SK-N-SH treated with all-trans-retinoic acid at 6 μM for 48 hours (cell line): ENCODE results near the gene CSTB.

Experiments
- ATAC-seq: fragments of 200-7000 bp; cut with Tn5 transposase; 3 replicates; pipeline ENCODE4 v1.9.1; 2020; ENCODE audit warnings: mild to moderate bottlenecking, moderate library complexity
- ARNTL ChIP-seq: fragments of 450-650 bp; formaldehyde crosslinking; IDR thresholded peaks from 2 replicates; pipeline ENCODE4 v1.5.0; 2020; ENCODE audit warnings: low read depth, mild to moderate bottlenecking, moderate library complexity, borderline replicate concordance
- CREB5 ChIP-seq: fragments of 250-450 bp; sonication (Bioruptor Pico); IDR thresholded peaks from 2 replicates; pipeline ENCODE4 v1.5.1; 2020; ENCODE audit warnings: low read depth, mild to moderate bottlenecking, moderate library complexity
- CSRNP3 ChIP-seq: fragments of 250-450 bp; sonication (Bioruptor Pico); IDR thresholded peaks from 2 replicates; pipeline ENCODE4 v1.5.1; 2021; ENCODE audit warnings: mild to moderate bottlenecking, moderate library complexity
- ESRRG ChIP-seq: fragments of 250-450 bp; sonication (Bioruptor Pico); IDR thresholded peaks from 2 replicates; pipeline ENCODE4 v1.6.1; 2021; ENCODE audit warnings: mild to moderate bottlenecking
- GLIS3 ChIP-seq: fragments of 250-450 bp; sonication (Bioruptor Pico); IDR thresholded peaks from 2 replicates; pipeline ENCODE4 v1.5.0; 2020; ENCODE audit warnings: mild to moderate bottlenecking, moderate library complexity
- ISL1 ChIP-seq: fragments of 250-450 bp; sonication (Bioruptor Pico); IDR thresholded peaks from 2 replicates; pipeline ENCODE4 v2.1.2; 2022; ENCODE audit warnings: mild to moderate bottlenecking, moderate library complexity
- OSR1 ChIP-seq: fragments of 250-450 bp; sonication (Bioruptor Pico); IDR thresholded peaks from 2 replicates; pipeline ENCODE4 v1.8.0; 2022; ENCODE audit warnings: moderate library complexity, mild to moderate bottlenecking, inconsistent platforms
- PATZ1 ChIP-seq: fragments of 250-450 bp; sonication (Bioruptor Pico); IDR thresholded peaks from 2 replicates; pipeline ENCODE4 v1.8.0; 2020; ENCODE audit warnings: mild to moderate bottlenecking, moderate library complexity, borderline replicate concordance
- POU6F1 ChIP-seq: fragments of 250-450 bp; sonication (Bioruptor Pico); IDR thresholded peaks from 2 replicates; pipeline ENCODE4 v1.8.0; 2021; ENCODE audit warnings: low read depth, mild to moderate bottlenecking, moderate library complexity, borderline replicate concordance
- PPARA ChIP-seq: fragments of 250-450 bp; sonication (Bioruptor Pico); IDR thresholded peaks from 2 replicates; pipeline ENCODE4 v1.5.0; 2020; ENCODE audit warnings: mild to moderate bottlenecking, borderline replicate concordance
- RARB ChIP-seq: fragments of 250-450 bp; sonication (Bioruptor Pico); IDR thresholded peaks from 2 replicates; pipeline ENCODE4 v1.8.0; 2021; ENCODE audit warnings: mild to moderate bottlenecking, moderate library complexity
- SNAI2 ChIP-seq: fragments of 250-450 bp; sonication (Bioruptor Pico); IDR thresholded peaks from 2 replicates; pipeline ENCODE4 v1.5.0; 2020; ENCODE audit warnings: mild to moderate bottlenecking, moderate library complexity
- TCF4 ChIP-seq: fragments of 250-450 bp; sonication (Bioruptor Pico); IDR thresholded peaks from 2 replicates; pipeline ENCODE4 v1.8.0; 2021; ENCODE audit warnings: mild to moderate bottlenecking, moderate library complexity, borderline replicate concordance
- TOX ChIP-seq: fragments of 250-450 bp; sonication (Bioruptor Pico); IDR thresholded peaks from 2 replicates; pipeline ENCODE4 v1.8.0; 2021; ENCODE audit warnings: mild to moderate bottlenecking, moderate library complexity, borderline replicate concordance
- TSHZ2 ChIP-seq: fragments of 250-450 bp; sonication (Bioruptor Pico); IDR thresholded peaks from 2 replicates; pipeline ENCODE4 v1.5.0; 2020; ENCODE audit warnings: mild to moderate bottlenecking, moderate library complexity
- ZFP3 ChIP-seq: fragments of 250-450 bp; sonication (Bioruptor Pico); IDR thresholded peaks from 2 replicates; pipeline ENCODE4 v1.5.0; 2020; ENCODE audit warnings: mild to moderate bottlenecking, moderate library complexity
- ZFP30 ChIP-seq: fragments of 450-650 bp; formaldehyde crosslinking; IDR thresholded peaks from 2 replicates; pipeline ENCODE4 v1.5.0; 2022; ENCODE audit warnings: mild to moderate bottlenecking, moderate library complexity
- ZNF565 ChIP-seq: fragments of 450-650 bp; formaldehyde crosslinking; conservative IDR thresholded peaks from 2 replicates; pipeline ENCODE4 v1.5.0; 2020; ENCODE audit warnings: low read depth, mild to moderate bottlenecking, moderate library complexity
- ZNF70 ChIP-seq: fragments of 450-650 bp; formaldehyde crosslinking; IDR thresholded peaks from 2 replicates; pipeline ENCODE4 v1.5.0; 2020; ENCODE audit warnings: mild to moderate bottlenecking, moderate library complexity
- ZNF8 ChIP-seq: fragments of 450-650 bp; formaldehyde crosslinking; IDR thresholded peaks from 2 replicates; pipeline ENCODE4 v1.5.0; 2020; ENCODE audit warnings: mild to moderate bottlenecking, moderate library complexity

CSTB gene

GRCh38 chr21:43797415-43797814 is 21.3 kb upstream of the CSTB start:
- ATAC-seq, result no peak
- no peak for TF ChIP-seq ISL1 (CRISPR knock-in tag)
- TF ChIP-seq CSRNP3 (CRISPR knock-in tag), result no peak

- ATAC-seq, result no peak
Observed at GRCh38 chr21:43794857-43795256, 18.7 kb upstream of the CSTB start.

GRCh38 chr21:43794311-43794710 is 18.2 kb upstream of the CSTB start:
- ATAC-seq, result no peak
- TF ChIP-seq ZFP30 (no peak), ZNF565 (CRISPR knock-in tag) (no peak), ZNF70 (CRISPR knock-in tag) (no peak), TSHZ2 (no peak), TOX (CRISPR knock-in tag) (no peak), ESRRG (CRISPR knock-in tag) (no peak), POU6F1 (CRISPR knock-in tag) (no peak), TCF4 (CRISPR knock-in tag) (no peak), PATZ1 (CRISPR knock-in tag) (no peak), ZNF8 (no peak), ZFP3 (CRISPR knock-in tag) (no peak), OSR1 (CRISPR knock-in tag) (no peak), CREB5 (CRISPR knock-in tag) (no peak), GLIS3 (CRISPR knock-in tag) (no peak), CSRNP3 (CRISPR knock-in tag) (no peak), ARNTL (no peak), SNAI2 (CRISPR knock-in tag) (no peak), PPARA (CRISPR knock-in tag) (no peak), RARB (CRISPR knock-in tag) (no peak)
- TF ChIP-seq, all 23 proteins: peak for 0

More at GRCh38 chr21:43794857-43795256, 18.7 kb upstream of the CSTB start:
- no peak for TF ChIP-seq CSRNP3 (CRISPR knock-in tag)
- TF ChIP-seq, all 23 proteins: peak for 0
